Measurements from ENCODE around the gene ACAP2.

The ACAP2 gene

GRCh38 chr3:195251336-195252065 lies 191.3 kb downstream of the ACAP2 start:
- no peak for DNase-seq
- no peaks in the 10 kb centered on the region; the same call in 1 of the 2 replicates for H3K36me3 ChIP-seq
- no peak overlapping the region for H3K4me3 ChIP-seq (ENCODE audit: low read depth, low read length)
- H3K9me3 ChIP-seq = no peaks in the 10 kb centered on the region
- TF ChIP-seq, protein P1, sequence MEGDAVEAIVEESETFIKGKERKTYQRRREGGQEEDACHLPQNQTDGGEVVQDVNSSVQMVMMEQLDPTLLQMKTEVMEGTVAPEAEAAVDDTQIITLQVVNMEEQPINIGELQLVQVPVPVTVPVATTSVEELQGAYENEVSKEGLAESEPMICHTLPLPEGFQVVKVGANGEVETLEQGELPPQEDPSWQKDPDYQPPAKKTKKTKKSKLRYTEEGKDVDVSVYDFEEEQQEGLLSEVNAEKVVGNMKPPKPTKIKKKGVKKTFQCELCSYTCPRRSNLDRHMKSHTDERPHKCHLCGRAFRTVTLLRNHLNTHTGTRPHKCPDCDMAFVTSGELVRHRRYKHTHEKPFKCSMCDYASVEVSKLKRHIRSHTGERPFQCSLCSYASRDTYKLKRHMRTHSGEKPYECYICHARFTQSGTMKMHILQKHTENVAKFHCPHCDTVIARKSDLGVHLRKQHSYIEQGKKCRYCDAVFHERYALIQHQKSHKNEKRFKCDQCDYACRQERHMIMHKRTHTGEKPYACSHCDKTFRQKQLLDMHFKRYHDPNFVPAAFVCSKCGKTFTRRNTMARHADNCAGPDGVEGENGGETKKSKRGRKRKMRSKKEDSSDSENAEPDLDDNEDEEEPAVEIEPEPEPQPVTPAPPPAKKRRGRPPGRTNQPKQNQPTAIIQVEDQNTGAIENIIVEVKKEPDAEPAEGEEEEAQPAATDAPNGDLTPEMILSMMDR (IDR thresholded peaks at IDR 0.05; ENCODE audit: low read depth, low read length) = no peak
- peaks cover 23% of the 10 kb centered on the region for H3K4me1 ChIP-seq
- H3K27me3 ChIP-seq = no peaks in the 10 kb centered on the region

DNA sequence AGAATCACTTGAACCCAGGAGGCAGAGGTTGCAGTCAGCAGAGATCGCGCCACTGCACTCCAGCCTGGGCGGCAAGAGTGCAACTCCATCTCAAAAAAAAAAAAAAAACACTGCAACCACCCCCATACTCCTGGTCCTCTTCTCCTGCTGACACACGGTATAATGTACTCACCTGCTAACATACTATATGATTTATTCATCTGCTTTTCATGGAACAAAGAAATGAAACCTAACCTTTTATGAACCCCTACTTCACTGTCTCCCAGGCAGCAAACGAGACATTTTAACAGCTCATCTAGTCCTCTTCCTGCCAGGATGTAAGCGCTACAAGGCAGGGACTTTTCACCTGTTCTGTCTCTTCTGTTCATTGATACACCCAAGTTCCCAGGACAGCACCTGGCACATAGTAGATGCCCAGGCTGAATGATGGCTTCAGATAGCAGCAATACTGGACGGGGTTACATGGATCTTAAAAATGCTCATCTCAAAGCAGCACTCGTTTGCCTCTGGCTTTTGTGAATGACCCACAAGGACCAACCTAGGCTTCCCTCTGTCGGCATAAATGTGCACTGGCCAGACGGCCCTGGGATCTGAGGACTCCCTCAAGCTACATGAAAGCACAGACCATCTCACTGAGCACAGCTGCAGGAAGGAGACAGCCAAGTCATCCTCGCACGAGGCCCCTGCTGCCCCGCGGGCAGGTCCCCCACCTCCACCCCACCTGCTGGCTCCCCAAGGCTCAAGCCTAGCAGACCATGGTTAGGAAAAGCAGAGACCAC lies 192.2 kb downstream of the ACAP2 start:
- H3K27me3 ChIP-seq = no peaks in the 10 kb centered on the region

GRCh38 chr3:195249858-195250464 lies 192.9 kb downstream of the ACAP2 start:
- TF ChIP-seq, protein P1 (IDR thresholded peaks at IDR 0.05; ENCODE audit: low read depth, low read length) = no peak
- no peak for DNase-seq
- no peaks in the 10 kb centered on the region for H3K27me3 ChIP-seq
- H3K4me3 ChIP-seq (ENCODE audit: low read depth, low read length) = no peak overlapping the region
- H3K4me1 ChIP-seq = peaks cover 31% of the 10 kb centered on the region
- no peaks in the 10 kb centered on the region for H3K9me3 ChIP-seq
- H3K36me3 ChIP-seq = peaks cover 5% of the 10 kb centered on the region; the same call in 1 of the 2 replicates

More for the DNA sequence above, 192.2 kb downstream of the ACAP2 start:
- H3K4me1 ChIP-seq = peaks cover 31% of the 10 kb centered on the region
- DNase-seq = peak; percentile 63
- no peak overlapping the region for H3K4me3 ChIP-seq (ENCODE audit: low read depth, low read length)
- no peaks in the 10 kb centered on the region for H3K9me3 ChIP-seq
- TF ChIP-seq, protein P1 (IDR thresholded peaks at IDR 0.05; ENCODE audit: low read depth, low read length) = peak; percentile 62
- no peaks in the 10 kb centered on the region for H3K36me3 ChIP-seq

DNA sequence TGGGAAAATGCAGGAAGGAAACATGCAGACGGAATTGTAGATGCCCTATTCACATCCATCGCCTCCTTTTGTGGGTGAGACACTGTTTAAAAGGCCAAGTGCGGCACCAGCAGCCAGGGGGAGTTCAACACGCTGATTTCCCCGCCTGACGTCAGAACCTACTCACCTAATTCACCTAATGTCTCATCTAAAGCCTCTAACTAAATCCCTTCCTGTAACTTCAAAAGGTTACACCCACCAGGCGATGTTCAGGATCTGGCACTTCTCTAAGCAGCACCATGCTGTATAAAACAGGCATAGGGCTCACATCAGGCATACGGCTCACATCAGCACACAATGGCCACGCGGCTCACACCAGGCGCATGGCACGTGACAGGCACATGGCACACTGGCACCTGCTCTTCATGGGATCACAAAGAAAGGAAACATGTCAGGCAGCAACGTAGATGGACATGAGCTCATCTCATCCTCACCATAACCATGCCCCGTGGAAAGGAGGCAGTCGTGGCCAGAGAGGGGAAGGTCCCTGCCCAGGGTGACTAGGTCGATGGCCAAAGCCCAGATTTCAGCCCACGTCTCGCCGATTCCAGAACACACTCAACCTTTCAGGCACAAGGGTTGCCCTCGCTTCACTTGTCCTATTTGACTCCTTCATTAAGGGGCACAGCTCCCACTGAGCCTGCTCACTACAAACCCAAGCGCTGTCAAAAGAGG lies 193.6 kb downstream of the ACAP2 start:
- DNase-seq = no peak
- Histone ChIP-seq H3K4me1 (peaks cover 32% of the 10 kb centered on the region), H3K36me3 (peaks cover 5% of the 10 kb centered on the region; the same call in 1 of the 2 replicates), H3K9me3 (no peaks in the 10 kb centered on the region), H3K4me3 (ENCODE audit: low read depth, low read length) (no peak overlapping the region), H3K27me3 (no peaks in the 10 kb centered on the region)
- TF ChIP-seq, protein P1 (IDR thresholded peaks at IDR 0.05; ENCODE audit: low read depth, low read length) = no peak

GRCh38 chr3:195248281-195248680 lies 194.5 kb downstream of the ACAP2 start:
- Histone ChIP-seq H3K36me3 (peaks cover 5% of the 10 kb centered on the region; the same call in 1 of the 2 replicates), H3K4me3 (ENCODE audit: low read depth, low read length) (no peak overlapping the region), H3K4me1 (peaks cover 36% of the 10 kb centered on the region), H3K27me3 (no peaks in the 10 kb centered on the region), H3K9me3 (no peaks in the 10 kb centered on the region)
- TF ChIP-seq, protein P1 (IDR thresholded peaks at IDR 0.05; ENCODE audit: low read depth, low read length) = no peak
- DNase-seq = no peak

Measured in BE2C (cell line).